SU-DHL-6 (cell line): ENCODE measurements around the gene PANX2.
"Not testable (repeated sequence)": the region's sequence is repeated elsewhere in the genome, so short reads cannot be mapped to it uniquely, and the experiment has no call there.

Experiments used
- H2AFZ ChIP-seq: fragments of 200-600 bp; sonication (generic); 2 replicates; pipeline ENCODE4 v1.6.1; 2014; ENCODE audit warnings: low read depth, mild to moderate bottlenecking, moderate library complexity, mixed read lengths, antibody characterized with exemption, low read length; ENCODE audit not compliant: severe bottlenecking
- H3F3A ChIP-seq: fragments of 200-600 bp; shearing (Covaris generic); 2 replicates; pipeline ENCODE4 v1.6.0; 2016; ENCODE audit warnings: antibody characterized with exemption, mild to moderate bottlenecking; ENCODE audit not compliant: insufficient read depth
- H3K27ac ChIP-seq: fragments of 200-600 bp; sonication (generic); 2 replicates; pipeline ENCODE4 v1.5.1; 2016; ENCODE audit warnings: low read depth, mild to moderate bottlenecking, low read length, moderate library complexity, mixed read lengths
- H3K27me3 ChIP-seq: fragments of 200-600 bp; sonication (generic), shearing (Covaris generic); 2 replicates; pipeline ENCODE4 v1.6.0; 2014; ENCODE audit warnings: mild to moderate bottlenecking, low read length
- H3K36me3 ChIP-seq: fragments of 200-600 bp; sonication (generic); 2 replicates; pipeline ENCODE4 v1.6.1; 2014; ENCODE audit warnings: mild to moderate bottlenecking, low read length, mixed read lengths
- H3K4me2 ChIP-seq: fragments of 300-600, 200-600 bp; shearing (Covaris generic), sonication (generic); 2 replicates; pipeline ENCODE4 v1.6.0; 2014; ENCODE audit warnings: low read length, low read depth, mild to moderate bottlenecking; ENCODE audit not compliant: poor library complexity, severe bottlenecking
- H3K4me3 ChIP-seq: fragments of 200-600 bp; sonication (generic); 2 replicates; pipeline ENCODE4 v1.5.1; 2014; ENCODE audit warnings: antibody characterized with exemption, low read length, mild to moderate bottlenecking, mixed read lengths; ENCODE audit not compliant: insufficient read depth, poor library complexity, severe bottlenecking
- H3K79me2 ChIP-seq: fragments of 200-600 bp; sonication (generic); 2 replicates; pipeline ENCODE4 v1.6.1; 2014; ENCODE audit warnings: mild to moderate bottlenecking, low read length, moderate library complexity; ENCODE audit not compliant: insufficient read depth
- H3K9ac ChIP-seq: fragments of 200-600 bp; sonication (generic); 2 replicates; pipeline ENCODE4 v1.7.0; 2014; ENCODE audit warnings: mild to moderate bottlenecking, low read length
- H3K9me2 ChIP-seq: fragments of 200-600 bp; sonication (generic); replicated peaks from 2 replicates; pipeline ENCODE4 v1.6.1; 2014; ENCODE audit warnings: low read length; ENCODE audit not compliant: insufficient read depth
- H3K9me3 ChIP-seq: fragments of 200-600 bp; sonication (generic); 2 replicates; pipeline ENCODE4 v1.6.1; 2014; ENCODE audit warnings: low read length, mixed read lengths; ENCODE audit not compliant: insufficient read depth
- H4K20me1 ChIP-seq: fragments of 200-600 bp; sonication (generic); 2 replicates; pipeline ENCODE4 v1.6.1; 2014; ENCODE audit warnings: low read depth, mild to moderate bottlenecking, antibody characterized with exemption, low read length, moderate library complexity, mixed read lengths
- CTCF ChIP-seq: fragments of 200-600 bp; sonication (generic); IDR thresholded peaks from one replicate; pipeline ENCODE4 v1.5.1; 2017; ENCODE audit warnings: antibody characterized with exemption, mild to moderate bottlenecking, low read length, moderate library complexity; ENCODE audit not compliant: insufficient read depth, poor library complexity, severe bottlenecking
- EZH2phosphoT487 ChIP-seq: fragments of 200-600 bp; sonication (generic), shearing (Covaris generic); conservative IDR thresholded peaks from 2 replicates; pipeline ENCODE4 v1.6.1; 2018; ENCODE audit warnings: mild to moderate bottlenecking, antibody characterized with exemption, low read length, moderate library complexity, mixed read lengths

Gene PANX2

GRCh38 chr22:50162391-50162956, 8.1 kb upstream of the PANX2 start:
- no peaks in the 10 kb centered on the region for H3K36me3 ChIP-seq
- H4K20me1 ChIP-seq, result no peaks in the 10 kb centered on the region
- H3F3A ChIP-seq, result no peaks in the 10 kb centered on the region
- H3K4me3 ChIP-seq, result no peak overlapping the region
- H3K9me3 ChIP-seq, result no peaks in the 10 kb centered on the region
- no peaks in the 10 kb centered on the region for H3K79me2 ChIP-seq
- no peak overlapping the region for H3K9ac ChIP-seq
- H3K27ac ChIP-seq, result no peak overlapping the region
- H3K9me2 ChIP-seq, result no peaks in the 10 kb centered on the region
- no peak overlapping the region for H3K4me2 ChIP-seq
- no peak overlapping the region for H2AFZ ChIP-seq
- TF ChIP-seq EZH2phosphoT487, result no peak
- no peak for TF ChIP-seq CTCF
- no peaks in the 10 kb centered on the region for H3K27me3 ChIP-seq

- no peak overlapping the region for H2AFZ ChIP-seq
- no peaks in the 10 kb centered on the region for H3F3A ChIP-seq
- no peak overlapping the region for H3K9ac ChIP-seq
- no peak overlapping the region for H3K27ac ChIP-seq
- no peaks in the 10 kb centered on the region for H3K9me2 ChIP-seq
- no peaks in the 10 kb centered on the region for H3K27me3 ChIP-seq
- no peaks in the 10 kb centered on the region for H4K20me1 ChIP-seq
- H3K79me2 ChIP-seq, result no peaks in the 10 kb centered on the region
- TF ChIP-seq EZH2phosphoT487 (no peak), CTCF (no peak)
- H3K36me3 ChIP-seq, result no peaks in the 10 kb centered on the region
- no peaks in the 10 kb centered on the region for H3K9me3 ChIP-seq
- no peak overlapping the region for H3K4me3 ChIP-seq
- H3K4me2 ChIP-seq, result no peak overlapping the region
Measured at GRCh38 chr22:50165436-50166123, 5.0 kb upstream of the PANX2 start.

- Histone ChIP-seq H3K36me3 (no peaks in the 10 kb centered on the region), H3K79me2 (no peaks in the 10 kb centered on the region), H2AFZ (no peak overlapping the region), H3K27ac (no peak overlapping the region), H3K9ac (no peak overlapping the region), H3K9me2 (no peaks in the 10 kb centered on the region), H4K20me1 (no peaks in the 10 kb centered on the region), H3K27me3 (no peaks in the 10 kb centered on the region), H3F3A (no peaks in the 10 kb centered on the region), H3K9me3 (no peaks in the 10 kb centered on the region), H3K4me2 (no peak overlapping the region), H3K4me3 (no peak overlapping the region)
- no peak for TF ChIP-seq EZH2phosphoT487
- no peak for TF ChIP-seq CTCF
Measured at GRCh38 chr22:50167689-50168489, 2.6 kb upstream of the PANX2 start.

- H3K9ac ChIP-seq, H3K36me3 ChIP-seq, H3K9me2 ChIP-seq, H2AFZ ChIP-seq, H3K27ac ChIP-seq, H4K20me1 ChIP-seq, H3K9me3 ChIP-seq, H3K27me3 ChIP-seq, H3K4me3 ChIP-seq, H3F3A ChIP-seq, H3K4me2 ChIP-seq, H3K79me2 ChIP-seq: not testable (repeated sequence)
Measured at GRCh38 chr22:50168490-50169180, 1.9 kb upstream of the PANX2 start.
